Epithelial cell of esophagus (primary cell): ENCODE measurements around the gene GRPEL1.

ENCODE experiments used
- DNase-seq: peaks from one replicate; pipeline ENCODE4 v3.0.0; 2010; ENCODE audit warnings: low read depth
- H3K4me3 ChIP-seq: 2 replicates; pipeline ENCODE4 v1.5.1; 2011; ENCODE audit warnings: mild to moderate bottlenecking, low read length, control low read depth
- CTCF ChIP-seq: IDR thresholded peaks from 2 replicates; pipeline ENCODE4 v1.5.1; 2011; ENCODE audit warnings: low read depth, mild to moderate bottlenecking, low read length, control low read depth, inconsistent platforms; ENCODE audit not compliant: insufficient read depth; ENCODE audit errors: missing control alignments

Gene GRPEL1

GRCh38 chr4:7045553-7045952 is 22.3 kb downstream of the GRPEL1 start:
- no peak for TF ChIP-seq CTCF
- DNase-seq: no peak
- H3K4me3 ChIP-seq: peak overlapping the region; percentile 84

DNA sequence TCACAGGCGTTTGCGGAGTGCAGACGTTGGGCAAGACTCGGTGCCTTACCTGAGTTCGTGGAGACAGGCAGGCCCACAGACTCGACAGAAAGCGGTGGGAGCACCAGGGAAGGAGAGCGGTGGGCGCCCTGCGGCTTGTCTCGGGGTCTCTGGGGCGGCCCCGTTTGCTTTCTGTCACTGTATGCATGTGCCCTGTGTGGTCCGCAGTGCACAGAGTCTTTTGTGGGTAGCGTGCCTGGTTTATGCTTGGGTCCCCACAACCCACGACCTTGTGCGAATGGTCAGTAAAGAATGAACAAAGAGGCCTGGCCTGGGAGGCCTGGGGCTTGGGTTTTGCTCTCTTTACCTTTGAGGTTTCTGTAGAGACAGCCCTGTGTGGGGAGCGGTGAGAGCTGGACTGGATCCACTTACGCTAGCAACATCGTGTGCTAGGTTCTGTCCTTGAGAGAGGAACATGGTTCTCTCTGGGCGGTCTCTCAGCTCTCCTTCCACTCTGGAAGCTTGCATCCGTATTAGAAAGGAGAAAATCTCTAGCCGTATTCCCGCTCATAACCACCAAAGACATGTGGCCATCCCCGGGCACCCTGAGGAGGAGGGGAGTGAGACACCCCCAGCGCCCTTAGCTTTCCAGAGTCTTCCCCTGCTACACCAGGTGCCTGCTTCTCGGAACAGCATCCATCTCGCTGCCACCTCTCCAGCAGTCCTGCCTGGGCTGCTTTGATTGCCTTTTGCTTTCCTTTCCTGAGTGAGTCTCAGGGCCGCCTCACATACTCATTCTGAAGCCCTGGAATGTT is 23.5 kb downstream of the GRPEL1 start:
- TF ChIP-seq CTCF: no peak
- DNase-seq: no peak
- H3K4me3 ChIP-seq: peak overlapping the region; percentile 84

GRCh38 chr4:7043284-7044136 is 24.4 kb downstream of the GRPEL1 start, which contains the start of gene TADA2B:
Gene TADA2B, plus strand, starts transcription at chr4:7043372. Its CDS starts 208 bp downstream, at chr4:7043580.
- DNase-seq: peak; percentile 45
- TF ChIP-seq CTCF: no peak
- peak within 1 kb of the TSS; percentile 84 for H3K4me3 ChIP-seq

DNA sequence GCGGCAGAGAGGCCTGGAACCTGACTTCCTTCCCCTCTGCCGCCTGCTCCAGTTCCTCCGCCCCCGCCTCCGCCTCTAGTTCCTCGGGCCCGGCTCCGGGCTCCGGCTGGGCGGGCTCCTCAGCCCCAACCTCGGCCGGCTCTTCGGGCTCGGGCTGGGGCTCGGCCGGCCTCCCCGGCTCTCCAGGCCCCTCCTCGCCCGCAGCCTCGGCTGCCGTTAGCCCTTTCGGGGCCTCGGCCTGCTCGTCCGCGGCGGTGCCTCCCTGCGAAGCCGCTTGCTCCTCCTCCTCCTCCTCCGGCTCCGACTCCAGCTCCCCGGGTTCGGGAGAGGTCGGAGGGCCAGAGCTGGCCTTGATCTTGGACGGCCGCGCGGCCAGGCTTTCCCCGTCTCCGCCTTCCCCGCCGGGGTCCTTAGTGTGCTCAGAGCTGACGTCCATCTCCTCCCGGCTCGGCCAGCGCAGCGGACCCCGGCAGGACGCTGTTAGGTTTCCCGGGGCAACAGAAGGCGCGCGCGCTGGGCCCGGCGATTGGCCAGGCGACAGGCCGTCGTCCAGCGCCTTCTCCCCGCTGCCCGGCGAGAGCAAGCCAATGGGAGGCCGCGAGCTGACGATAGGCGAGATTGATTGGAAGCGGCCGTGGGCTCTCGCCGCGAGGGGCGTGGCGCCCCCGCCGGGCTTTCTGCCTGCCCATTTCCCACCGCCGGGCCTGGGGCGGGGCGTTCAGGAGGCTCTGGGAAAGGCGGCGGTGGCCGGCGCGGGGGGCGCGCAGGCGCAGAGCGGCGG is 25.2 kb downstream of the GRPEL1 start:
- TF ChIP-seq CTCF: no peak
- H3K4me3 ChIP-seq: peak overlapping the region; percentile 74
- peak; percentile 99 for DNase-seq

DNA sequence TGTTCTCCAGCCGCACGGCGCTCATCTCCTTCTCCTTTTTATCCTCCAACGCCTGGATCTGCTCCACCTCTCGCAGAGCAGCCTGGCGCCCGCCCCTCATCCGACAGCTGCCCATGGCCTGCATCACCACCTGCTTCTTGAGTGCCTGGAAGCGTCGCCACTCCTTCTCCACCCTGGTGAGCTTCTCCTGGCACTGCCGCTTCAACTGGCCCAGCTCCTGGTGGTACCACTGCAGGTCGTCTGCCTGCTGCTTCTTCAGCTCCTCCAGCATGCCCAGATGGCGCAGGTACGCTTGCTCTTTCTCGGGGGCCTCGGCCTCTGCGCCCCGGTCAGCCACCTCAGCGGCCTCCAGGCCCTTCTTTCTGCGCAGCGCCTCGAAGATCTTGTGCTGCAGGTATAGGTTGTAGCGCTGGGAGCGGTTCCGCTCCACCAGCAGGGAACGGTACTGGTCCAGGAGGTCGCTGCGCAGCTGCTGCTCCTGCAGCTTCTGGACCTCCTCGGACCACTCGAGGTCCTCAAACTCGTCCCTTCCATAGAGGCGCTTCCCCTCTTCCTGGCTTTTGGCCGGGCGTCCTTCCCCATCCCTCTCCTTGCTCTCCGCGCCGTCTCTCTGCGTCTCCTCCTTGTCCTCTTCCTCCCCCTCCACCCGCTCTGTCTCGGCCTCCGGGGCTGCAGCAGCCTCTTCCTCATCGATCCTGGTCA is 25.9 kb downstream of the GRPEL1 start:
- DNase-seq: no peak
- TF ChIP-seq CTCF: no peak
- H3K4me3 ChIP-seq: peak overlapping the region; percentile 74

DNA sequence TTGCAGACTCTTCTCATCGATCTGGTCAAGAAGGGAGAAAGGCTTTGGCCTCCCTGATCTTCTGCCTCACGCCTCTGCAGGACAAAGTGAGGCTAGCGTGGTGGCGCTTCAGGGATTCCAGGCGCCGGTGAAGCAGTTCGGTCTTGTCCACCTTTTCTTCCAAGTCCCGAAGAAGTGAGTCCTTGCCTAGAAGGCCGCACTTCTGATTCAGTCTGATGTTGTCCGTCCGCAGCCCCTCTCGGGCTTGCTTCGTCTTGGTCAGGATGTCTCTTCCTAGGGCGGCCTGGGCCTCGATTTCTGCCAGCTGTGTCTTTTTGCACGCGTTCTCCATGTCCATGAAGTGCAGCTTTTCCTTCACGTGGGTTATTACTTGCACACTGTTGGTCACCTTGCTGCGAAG is 26.6 kb downstream of the GRPEL1 start:
- no peak overlapping the region for H3K4me3 ChIP-seq
- no peak for TF ChIP-seq CTCF
- DNase-seq: no peak
